CD4-positive, alpha-beta T cell treated with Interleukin-15 for 4 hours (primary cell): Measurements from ENCODE around the gene CHDH.

Experiments used
- DNase-seq: peaks from one replicate; pipeline ENCODE4 v3.0.0-alpha.2; 2020; ENCODE audit warnings: low spot score

CHDH gene

DNA sequence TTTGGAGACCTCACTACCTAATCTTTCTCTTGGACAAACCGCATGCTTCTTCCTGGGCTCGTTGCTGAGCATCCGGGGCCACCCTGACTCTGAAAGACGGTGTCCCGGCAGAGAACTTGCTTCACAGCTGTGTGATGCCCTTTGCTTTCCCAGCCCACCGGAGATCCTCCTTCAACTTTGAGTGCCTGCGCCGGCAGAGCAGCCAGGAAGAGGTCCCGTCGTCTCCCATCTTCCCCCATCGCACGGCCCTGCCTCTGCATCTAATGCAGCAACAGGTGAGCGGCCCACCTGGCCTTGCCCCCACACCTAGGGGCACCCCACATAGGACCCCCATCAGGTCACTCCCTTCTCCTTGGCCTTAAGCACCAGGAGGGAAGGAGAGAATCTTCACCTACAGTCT is 37.7 kb downstream of the CHDH start:
- no peak for DNase-seq

DNA sequence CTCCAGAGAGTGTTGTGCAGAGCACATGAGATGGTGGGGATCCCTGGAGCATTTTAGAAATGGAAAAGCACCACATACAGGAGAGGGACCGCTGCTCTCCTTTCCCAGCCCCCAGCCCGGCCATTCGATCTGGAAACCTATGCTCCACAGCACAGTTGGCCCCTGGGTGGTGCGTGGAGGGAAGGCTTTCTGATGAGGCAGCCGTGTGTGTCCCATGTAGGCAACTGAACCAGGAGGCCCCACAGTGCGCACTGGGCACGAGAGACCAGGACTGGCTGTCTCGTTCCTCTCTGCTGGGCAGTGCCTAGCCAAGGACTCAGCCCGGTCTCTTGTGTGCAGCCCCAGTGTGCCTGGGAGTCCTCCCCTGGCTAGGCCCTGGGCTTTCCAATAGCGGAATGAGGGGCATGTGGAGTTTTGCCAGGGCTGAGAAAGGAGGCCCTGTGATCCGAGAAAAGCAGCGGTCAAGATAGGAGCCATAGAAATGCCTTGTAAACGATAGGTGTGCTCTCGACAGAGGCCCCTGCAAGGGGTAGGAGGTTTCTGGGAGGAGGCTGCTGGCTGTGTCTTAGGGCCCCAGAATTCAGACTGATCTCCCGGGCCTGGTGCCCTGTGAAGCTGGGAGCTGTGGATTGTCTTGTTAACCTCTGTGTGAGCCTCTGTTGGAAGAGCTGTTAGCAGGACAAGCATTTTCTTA is 39.0 kb downstream of the CHDH start:
- DNase-seq = no peak

DNA sequence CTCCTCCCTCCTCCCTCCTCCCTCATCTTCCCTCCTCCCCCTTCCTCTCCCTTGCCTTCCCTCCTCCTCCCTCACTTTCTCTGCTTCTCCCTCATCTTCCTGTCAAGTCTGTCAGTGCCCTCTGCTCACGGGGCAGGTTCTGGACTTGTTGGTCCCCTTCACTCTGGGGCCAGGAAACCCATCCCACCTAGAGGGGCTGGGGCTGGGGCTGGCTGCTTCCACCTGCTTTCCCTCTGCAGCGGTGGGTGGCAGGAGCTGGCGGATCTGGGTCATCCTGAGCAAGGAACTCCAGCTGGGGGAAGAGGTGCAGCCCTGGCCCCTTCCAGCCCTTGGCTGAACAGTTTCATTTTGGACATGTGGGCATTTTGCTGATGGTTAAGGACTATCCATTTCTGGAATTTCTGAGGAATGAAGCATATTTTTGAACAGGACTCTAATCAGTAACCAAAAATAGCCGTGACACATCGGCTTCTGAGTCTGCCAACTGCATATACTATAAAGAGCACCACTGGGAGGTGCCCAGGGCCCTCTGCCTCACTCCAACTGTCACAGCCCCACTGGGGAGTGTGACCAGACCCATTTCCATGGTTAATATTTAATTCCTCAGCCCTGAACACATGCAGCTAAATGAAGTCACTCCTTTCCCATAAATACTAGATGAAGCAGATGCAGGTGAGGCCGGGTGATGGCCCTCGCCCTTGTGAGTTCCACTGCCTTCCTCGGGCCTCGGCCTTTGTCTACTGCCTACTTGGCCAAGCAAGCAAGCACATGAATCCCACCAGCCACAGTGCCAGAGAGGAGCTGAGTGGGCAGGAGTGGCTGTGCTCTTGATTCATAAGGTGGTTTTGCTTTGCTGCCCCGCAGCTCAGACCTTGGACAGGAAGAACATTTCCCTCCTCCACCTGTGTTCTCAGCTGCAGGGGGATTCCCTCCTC is 39.8 kb downstream of the CHDH start:
- DNase-seq = no peak

DNA sequence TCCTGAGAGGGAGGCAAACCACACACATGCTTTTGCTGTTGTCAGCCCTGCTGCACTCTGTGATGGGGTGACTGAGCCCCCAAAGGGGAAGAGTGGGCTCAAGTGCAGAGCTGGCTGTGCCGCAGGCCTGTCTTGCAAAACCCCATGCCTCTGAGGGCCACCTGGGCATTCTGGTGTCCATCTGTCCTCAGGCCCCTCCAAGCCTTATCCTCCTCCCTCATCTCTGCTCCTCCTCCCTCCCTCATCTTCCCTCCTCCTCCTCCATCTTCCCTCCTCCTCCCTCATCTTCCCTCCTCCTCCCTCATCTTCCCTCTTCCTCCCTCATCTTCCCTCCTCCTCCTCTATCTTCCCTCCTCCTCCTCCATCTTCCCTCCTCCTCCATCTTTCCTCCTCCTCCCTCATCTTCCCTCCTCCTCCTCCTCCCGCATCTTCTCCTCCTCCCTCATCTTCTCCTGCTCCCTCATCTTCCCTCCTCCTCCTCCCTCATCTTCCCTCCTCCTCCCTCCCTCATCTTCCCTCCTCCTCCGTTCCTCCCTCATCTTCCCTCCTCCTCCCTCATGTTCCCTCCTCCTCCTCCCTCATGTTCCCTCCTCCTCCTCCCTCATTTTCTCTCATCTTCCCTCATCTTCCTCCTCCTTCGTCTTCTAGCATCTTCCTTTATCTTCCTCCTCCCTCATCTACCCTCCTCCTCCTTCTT is 40.6 kb downstream of the CHDH start:
- DNase-seq = no peak

DNA sequence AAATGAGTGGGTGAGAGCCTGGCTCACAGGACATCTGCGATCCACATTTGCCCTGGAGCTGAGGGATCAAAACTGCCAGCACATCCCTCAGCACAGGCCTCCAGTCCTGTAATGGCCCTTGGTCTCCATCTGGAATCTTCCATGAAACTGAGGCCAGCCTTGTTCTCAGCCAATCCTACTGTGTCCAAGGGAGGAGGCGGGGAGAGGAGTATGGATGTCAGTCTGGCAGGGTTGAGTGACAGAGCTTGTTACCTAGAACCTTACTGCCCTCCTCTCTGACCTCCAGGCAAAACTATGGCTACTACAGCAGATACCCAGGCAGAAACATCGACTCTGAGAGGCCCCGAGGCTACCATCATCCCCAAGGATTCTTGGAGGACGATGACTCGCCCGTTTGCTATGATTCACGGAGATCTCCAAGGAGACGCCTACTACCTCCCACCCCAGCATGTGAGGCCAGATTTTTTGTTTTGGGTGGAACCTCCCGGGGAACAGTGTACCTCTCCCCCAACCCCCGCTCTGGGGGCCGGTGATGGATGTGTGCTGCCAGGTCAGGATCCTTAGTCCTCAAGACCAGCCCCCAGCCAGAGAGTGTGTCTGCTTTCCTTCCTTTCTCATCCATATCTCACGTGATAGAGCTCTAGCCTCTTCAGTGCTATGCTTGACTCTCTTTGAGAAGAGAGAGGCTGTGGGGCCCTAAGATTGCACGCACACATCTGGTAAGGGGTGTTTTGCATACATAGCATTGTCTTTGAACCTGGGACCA is 41.3 kb downstream of the CHDH start:
- no peak for DNase-seq

DNA sequence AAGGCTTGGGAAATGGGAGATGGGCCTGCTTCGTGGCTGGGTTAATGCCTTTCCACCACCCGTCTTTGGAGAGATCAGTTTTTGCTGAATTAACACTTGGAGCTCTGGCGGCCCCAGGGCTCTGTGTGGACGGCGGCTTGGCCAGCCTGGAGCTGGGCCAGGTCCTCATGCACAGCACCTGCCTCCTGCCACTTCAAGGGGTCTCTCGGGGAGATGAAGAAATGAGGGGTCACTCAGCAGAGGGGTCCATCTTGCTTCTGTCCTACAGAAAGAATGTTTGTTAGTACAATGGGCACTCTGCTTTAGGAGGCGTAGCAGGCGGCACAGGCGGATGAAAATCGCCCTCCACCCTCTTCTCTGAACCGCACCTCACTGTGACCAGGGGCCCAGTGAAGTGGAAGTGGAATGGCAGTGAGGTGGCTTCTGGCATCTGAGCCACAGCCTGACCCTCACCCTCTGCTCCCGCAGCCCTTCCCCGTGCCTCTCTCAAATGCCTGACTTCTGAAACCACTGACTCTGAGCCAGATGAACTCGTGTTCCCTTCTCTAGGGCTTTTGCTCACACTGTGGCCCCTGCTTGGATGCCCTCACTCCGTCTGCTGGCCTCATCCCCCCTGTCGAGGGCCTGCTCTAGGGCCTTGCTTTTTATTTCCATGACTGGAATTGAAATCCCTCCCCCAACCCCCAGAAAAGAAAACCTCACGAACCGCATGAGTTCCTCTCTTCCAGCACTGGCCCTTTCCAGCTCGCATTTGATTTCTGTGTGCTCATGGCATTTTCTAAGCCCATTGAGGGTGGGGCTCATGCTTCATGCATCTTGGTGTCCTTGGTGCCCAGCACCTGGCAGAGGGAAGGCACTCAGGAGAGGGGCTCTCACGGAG is 42.2 kb downstream of the CHDH start:
- DNase-seq = no peak

DNA sequence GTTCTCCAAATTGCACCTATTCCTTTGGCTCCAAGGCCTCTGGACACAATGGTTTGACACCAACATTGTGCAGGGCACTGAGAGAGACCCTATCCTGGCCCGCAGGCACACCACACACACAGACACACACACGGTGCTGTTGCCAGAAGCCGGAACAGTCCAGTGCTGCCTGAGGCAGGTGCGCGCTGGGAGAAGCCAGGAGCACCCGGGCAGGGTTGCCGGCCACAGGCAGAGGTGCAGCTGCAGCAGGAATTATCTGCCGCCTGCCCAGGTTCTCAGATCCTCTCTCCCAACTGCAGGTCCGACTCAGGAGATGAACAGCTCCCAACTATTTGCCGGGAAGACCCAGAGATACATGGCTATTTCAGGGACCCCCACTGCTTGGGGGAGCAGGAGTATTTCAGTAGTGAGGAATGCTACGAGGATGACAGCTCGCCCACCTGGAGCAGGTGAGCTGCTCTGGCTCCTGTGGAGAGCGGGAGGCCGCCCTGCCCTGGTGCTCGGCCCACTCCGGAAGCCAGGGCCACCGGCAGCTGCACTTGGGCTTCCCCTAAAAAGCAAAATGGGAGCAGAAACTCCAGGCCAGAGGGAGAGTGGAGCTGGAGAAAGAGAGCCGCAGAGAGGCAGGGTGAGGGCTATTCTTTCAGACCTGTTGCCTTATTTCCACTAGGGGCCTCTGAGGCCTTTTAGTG is 42.9 kb downstream of the CHDH start:
- DNase-seq = no peak

DNA sequence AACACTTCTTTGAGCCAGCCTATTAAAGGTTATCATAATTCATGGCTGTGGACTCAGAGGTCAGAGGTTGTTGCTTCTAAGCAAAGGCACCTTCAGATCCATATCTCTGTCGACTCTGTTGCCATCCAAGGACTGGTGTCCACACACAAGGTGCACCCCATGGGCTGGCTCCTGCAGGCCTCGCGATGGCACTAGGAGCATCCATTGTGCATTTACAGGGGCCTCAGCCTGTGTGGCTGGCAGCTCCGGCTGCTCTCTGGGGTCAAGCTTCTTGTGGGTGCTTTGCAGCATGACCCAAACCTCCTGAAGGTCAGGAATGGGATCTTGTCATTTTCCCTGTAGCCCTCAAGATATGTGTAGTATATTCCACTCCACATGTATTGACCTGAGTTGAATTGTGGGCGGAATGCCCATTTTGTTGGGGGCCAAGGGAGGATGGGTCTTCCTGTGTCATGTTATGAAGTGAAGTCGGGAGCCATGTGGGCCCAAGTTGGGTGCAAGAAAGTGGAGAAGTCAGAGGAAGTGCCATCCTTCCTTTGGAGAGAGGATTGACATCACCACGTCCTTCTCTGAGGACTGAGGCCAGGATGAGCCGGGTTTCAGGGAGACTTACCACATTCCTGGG is 43.9 kb downstream of the CHDH start:
- DNase-seq = no peak

DNA sequence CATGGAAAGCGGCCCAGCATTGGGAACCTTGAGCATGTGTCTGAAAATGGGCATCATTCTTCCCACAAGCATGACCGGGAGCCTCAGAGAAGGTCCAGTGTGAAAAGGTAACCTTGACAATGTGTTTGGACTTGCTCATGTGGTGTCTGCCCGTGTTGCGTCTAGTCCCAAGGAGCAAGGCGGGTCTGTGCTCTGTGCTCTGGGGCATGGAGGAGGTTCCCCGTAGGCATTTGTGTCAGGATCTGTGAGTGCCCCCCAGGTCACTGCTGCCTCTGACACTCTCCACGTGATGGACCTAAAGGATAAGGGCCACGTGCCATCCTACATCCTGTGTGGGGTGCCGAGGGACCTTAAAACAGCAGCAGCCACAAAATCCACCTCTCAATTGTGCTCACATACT is 44.9 kb downstream of the CHDH start:
- DNase-seq = no peak

DNA sequence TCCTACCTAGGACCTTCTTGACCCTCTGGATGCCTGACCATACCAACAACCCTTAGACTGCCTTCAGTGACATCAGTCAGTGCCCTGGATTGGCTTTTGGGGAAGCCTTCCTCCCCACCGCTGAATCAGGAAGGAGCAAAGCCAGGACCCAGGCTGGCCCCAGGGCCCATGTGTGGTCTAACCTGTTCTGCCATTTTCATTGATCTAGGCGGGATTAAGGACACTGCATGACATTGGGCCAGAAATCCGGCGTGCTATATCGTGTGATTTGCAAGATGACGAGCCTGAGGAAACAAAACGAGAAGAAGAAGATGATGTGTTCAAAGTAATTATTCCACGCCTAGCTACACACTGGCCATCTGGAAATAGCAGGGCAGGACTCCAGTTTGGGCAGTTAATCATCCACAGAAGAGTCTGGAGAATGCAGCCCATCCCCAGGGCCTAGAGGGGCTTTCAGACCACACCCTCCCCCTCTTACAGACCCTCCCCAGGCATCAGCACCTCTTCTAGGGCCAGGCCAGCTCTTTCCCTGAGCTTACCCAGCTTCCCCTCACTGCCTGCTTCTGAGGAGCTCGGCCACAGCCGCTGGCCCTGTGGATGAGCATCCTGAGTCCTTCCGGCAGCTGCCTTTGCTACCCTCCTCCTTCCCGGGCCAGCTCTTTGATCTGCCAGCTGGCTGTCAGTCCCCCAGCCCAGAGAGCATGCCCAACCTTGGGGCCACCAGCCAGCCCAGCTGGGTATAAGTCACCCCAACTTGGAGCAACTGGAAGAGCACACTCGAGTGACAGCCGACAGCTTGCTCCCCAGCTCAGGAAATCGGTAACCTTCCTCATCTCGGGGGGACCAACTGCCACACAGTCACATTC is 45.9 kb downstream of the CHDH start:
- no peak for DNase-seq

DNA sequence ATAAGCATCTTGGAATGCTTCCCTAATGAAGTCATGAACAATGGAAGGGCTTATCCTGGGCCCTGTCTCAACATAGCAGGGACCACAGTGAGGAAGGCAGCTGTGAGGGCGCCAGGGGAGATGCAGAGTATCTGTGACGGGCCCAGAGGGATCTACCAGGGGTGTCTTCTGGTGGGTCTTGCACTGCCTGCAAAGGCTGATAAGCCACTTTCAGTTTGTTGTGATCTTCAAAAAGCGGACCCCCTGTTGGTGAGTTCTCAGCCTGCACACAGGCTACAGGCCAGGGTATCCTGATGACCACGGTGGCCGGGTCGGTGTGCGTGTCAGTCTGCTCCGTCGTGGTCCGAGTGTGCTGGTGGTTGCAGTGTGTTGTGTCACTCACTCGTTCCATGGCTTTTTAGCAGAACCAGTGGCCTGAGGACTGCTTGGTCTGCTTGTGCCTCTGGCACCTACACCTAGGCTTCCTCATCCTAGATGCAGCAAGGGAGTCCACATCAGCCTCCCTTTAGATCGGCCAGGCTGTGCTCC is 46.8 kb downstream of the CHDH start:
- DNase-seq = no peak

DNA sequence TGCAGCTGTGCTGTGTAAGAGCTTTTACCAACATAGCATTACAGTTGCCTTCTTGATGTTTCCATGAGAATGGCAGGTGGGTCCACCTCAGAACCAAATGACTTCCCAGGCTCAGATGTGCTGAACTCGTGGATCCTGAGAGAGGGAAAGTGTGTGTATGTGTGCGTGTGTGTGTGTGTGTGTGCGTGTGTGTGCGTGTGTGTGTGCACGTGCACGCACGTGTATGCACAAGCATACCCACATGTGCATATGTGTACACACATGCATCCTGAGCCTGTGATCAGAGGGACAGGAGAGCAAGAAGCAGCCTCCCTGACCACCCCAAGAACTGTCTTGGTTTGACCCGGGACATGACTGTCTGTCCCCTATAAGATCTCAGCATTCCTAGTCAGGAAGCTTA is 48.1 kb downstream of the CHDH start:
- no peak for DNase-seq

DNA sequence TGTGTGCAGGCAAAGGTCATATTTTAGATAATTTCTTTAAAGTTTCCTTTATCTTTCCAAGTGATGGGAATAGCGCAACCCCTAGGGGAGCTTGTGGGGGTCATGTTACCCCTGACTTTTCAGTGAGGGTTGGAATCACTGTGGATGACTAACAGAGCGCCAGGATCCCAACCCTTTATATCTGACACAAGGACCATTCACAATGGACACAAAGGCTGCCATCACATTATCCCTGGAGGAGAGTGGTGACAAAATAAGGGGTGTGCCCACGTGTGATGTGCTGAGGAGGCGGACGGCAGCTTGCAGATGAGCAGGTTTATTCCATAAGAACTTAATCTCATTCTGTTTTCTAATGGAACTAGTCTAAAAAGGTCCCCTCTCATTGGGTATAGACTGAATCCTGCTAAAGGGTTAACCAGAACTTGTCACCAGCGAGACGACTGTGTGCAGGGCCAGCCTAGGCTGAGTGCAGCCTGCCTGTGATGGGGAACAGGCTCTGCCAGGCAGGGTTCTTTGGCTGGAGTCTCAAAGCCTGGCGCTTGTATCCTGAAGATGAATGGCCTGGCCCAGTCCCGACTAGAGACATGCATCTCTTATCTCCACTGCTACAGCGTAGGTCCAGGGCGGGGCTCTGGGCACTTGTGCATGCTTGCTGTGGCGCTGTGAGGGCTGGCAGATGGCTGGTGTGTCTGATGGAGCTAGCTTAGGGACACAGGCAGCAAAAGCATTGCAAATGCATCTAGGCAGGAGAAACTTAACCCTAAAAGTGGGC is 50.2 kb downstream of the CHDH start:
- DNase-seq = no peak

DNA sequence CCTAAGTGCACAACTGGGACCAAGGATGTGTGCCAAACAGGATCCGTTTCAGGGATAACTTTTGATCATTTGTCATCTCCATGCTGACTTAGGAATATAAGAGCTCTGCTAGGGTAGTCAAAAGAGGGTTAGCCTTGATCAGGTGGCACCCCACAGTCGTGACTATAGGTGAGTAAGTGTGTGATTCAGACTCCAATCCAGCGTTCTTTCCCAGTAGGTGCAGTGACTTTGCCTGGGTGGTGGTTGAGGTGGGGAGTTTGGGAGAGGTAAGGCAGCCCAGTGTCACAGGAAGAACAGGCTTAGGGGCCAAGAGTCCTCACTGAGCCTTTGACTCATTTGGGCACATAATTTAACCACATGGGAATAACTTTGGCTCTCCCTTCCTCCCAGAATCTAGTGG is 51.0 kb downstream of the CHDH start:
- no peak for DNase-seq

DNA sequence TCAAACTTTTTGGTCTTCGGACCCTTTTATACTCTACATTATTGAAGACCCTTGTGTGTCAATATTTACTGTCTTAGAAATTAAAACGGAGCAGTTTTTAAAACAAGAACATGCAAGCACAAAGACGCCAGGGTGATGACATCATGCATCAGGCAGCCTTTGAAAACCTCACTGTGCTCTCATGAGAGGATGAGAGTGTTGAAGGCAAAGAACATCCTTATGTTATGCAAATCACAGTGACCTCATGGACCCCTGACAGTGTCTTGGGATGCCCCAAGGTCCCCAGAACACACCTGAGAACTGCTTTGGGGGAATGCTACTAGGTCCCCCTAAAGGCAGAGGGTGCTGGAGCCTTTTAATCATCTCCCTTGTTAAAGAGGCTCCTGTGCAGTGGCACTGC is 51.6 kb downstream of the CHDH start:
- no peak for DNase-seq

DNA sequence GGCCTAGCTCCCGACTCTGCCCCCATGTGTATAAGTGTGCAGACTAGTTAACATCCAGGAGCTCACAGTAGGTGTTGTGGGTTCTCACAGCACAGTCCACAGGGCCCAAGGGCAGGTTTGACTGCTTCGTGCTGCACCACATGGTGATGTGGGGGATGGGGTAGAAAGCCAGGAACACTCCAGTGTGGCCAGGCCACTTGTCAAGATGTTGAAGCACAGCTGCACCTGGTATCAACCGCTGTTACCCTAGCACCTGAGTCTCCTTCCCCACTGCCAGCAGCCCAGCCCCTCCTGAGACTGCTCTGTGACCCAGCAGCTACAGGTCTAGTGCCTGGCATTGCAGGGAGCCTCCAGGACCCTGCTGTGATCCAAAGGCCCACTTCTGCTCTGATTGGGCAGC is 53.4 kb downstream of the CHDH start:
- no peak for DNase-seq

DNA sequence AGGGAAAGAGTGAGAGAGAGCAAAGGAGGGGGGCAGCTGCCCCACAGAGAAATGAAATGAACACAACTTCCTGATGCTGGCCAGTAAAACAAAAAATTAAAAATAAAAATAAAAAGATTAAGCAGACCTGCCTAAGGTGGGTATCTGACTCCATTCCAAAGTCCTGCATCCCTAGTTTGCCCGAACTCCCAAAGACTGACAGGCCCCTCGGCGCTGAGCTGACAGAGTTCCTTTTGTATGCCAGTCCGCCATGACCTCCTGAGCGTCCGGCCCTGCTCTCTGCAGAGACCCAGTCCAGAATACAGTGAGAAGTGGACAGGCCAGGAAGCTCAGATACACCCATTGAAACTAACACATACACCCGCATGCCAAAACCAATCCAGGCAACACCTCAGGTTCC is 54.9 kb downstream of the CHDH start:
- no peak for DNase-seq

DNA sequence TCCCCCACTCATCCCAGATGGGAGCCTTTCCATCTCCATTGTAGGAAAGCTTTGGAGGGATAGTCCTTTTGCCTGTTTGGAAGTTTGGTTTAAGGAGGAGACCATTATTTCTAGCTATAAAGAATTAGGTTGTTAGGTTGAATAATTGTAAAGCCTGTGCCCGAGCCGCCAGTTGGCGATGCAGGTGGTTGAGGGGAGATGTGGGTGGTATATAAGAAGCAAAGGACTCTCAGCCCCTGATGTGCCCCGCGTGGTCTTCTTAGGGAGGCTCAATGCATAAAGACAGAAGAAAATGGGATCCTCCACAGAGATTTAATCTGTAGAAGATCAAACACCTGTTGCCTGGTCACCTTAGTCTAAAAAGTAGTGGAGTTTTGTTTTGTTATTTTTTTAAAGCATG is 55.7 kb downstream of the CHDH start:
- no peak for DNase-seq
